Spleen (tissue), 7 donors: Measurements from ENCODE around the gene HESX1.

Experiments used
- POLR2A ChIP-seq, 3 donors: fragments of 450-650 bp; IDR thresholded peaks; one replicate each; pipeline ENCODE4 v1.5.1; 2017; ENCODE audit warnings: antibody characterized with exemption in 3 of 3, mild to moderate bottlenecking in 1 of 3
- TF ChIP-seq, protein P1 (sequence below), 11 experiments: fragments of 200-600 bp in 7 of 11; fragments of 450-650 bp in 4 of 11; sonication (generic) in 4 of 11; IDR thresholded peaks in 8 of 11; conservative IDR thresholded peaks in 3 of 11; 1 replicate in 7 of 11; 2 replicates in 4 of 11; pipeline versions ENCODE4 v1.4.0 to v1.8.0; 2016 to 2021; ENCODE audit warnings: antibody characterized with exemption in 11 of 11, inconsistent platforms in 4 of 11, mild to moderate bottlenecking in 1 of 11
- donor health status: DM: no; HTN: no; CAD: no; lungs with moderate emphysema.
- donor health status: DM: no; HTN: no; CAD: no.
- donor health status: DM: no; HTN: no; CAD: no.

GRCh38 chr3:57173687-57174086 lies 26.1 kb downstream of the HESX1 start:
- TF ChIP-seq, protein P1, sequence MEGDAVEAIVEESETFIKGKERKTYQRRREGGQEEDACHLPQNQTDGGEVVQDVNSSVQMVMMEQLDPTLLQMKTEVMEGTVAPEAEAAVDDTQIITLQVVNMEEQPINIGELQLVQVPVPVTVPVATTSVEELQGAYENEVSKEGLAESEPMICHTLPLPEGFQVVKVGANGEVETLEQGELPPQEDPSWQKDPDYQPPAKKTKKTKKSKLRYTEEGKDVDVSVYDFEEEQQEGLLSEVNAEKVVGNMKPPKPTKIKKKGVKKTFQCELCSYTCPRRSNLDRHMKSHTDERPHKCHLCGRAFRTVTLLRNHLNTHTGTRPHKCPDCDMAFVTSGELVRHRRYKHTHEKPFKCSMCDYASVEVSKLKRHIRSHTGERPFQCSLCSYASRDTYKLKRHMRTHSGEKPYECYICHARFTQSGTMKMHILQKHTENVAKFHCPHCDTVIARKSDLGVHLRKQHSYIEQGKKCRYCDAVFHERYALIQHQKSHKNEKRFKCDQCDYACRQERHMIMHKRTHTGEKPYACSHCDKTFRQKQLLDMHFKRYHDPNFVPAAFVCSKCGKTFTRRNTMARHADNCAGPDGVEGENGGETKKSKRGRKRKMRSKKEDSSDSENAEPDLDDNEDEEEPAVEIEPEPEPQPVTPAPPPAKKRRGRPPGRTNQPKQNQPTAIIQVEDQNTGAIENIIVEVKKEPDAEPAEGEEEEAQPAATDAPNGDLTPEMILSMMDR (IDR thresholded peaks at IDR 0.05 in 8 of 11, conservative IDR thresholded peaks at IDR 0.05 in 3 of 11) = no peak
- no peak for TF ChIP-seq POLR2A (IDR thresholded peaks at IDR 0.05)
